Stimulated activated CD8-positive, alpha-beta memory T cell treated with anti-CD3 and anti-CD28 coated beads, Interleukin-7, amount 100 ng/mL, for 48 hours (primary cell): ENCODE data around the gene ABTB1.

ENCODE experiments used
- DNase-seq, 2 donors: peaks; one replicate each; pipeline ENCODE4 v3.0.0-alpha.2; 2020; ENCODE audit warnings: low read depth in 1 of 2; ENCODE audit errors: extremely low read depth in 1 of 2

Gene ABTB1

GRCh38 chr3:127672429-127673190 is at the start of gene ABTB1:
ABTB1 (plus strand) TSS chr3:127672952; CDS start chr3:127673026, 74 bp downstream.
- DNase-seq = peak; percentile 71 to 78

GRCh38 chr3:127624063-127624462 is 48.7 kb upstream of the ABTB1 start:
- no peak for DNase-seq

- DNase-seq = no peak
Measured at GRCh38 chr3:127625821-127626220, 46.9 kb upstream of the ABTB1 start.

- DNase-seq = no peak
Measured at GRCh38 chr3:127628426-127628787, 44.3 kb upstream of the ABTB1 start.

GRCh38 chr3:127628788-127629466 is 43.8 kb upstream of the ABTB1 start, which contains the start of gene PODXL2:
PODXL2 (plus strand) TSS chr3:127629185; CDS start chr3:127629220, 35 bp downstream.
- no peak for DNase-seq

GRCh38 chr3:127629467-127630403 is 43.0 kb upstream of the ABTB1 start:
- no peak for DNase-seq

- no peak for DNase-seq
Measured at GRCh38 chr3:127630811-127631714, 41.7 kb upstream of the ABTB1 start.

- no peak for DNase-seq
Measured at GRCh38 chr3:127632035-127632820, 40.5 kb upstream of the ABTB1 start.

GRCh38 chr3:127634653-127635052 is 38.1 kb upstream of the ABTB1 start:
- no peak for DNase-seq

- no peak for DNase-seq
Measured at GRCh38 chr3:127637546-127637945, 35.2 kb upstream of the ABTB1 start.

- DNase-seq = no peak
Measured at GRCh38 chr3:127637971-127638370, 34.8 kb upstream of the ABTB1 start.

GRCh38 chr3:127639173-127640041 is 33.3 kb upstream of the ABTB1 start:
- DNase-seq = no peak

GRCh38 chr3:127640042-127640355 is 32.8 kb upstream of the ABTB1 start:
- no peak for DNase-seq

- DNase-seq = no peak
Measured at GRCh38 chr3:127644641-127645370, 27.9 kb upstream of the ABTB1 start.

GRCh38 chr3:127645371-127646015 is 27.3 kb upstream of the ABTB1 start:
- no peak for DNase-seq

- no peak for DNase-seq
Measured at GRCh38 chr3:127646501-127647046, 26.2 kb upstream of the ABTB1 start.

GRCh38 chr3:127647166-127647844 is 25.4 kb upstream of the ABTB1 start:
- no peak for DNase-seq
